ENCODE results near the gene PDE10A.

- no peak for TF ChIP-seq CTCF (IDR thresholded peaks at IDR 0.05; ENCODE audit: insufficient read depth, low read length, poor library complexity, severe bottlenecking)
- no peak for TF ChIP-seq EZH2phosphoT487 (conservative IDR thresholded peaks at IDR 0.05; ENCODE audit: low read length)
Observed at GRCh38 chr6:165636402-165637048, 26.5 kb downstream of the PDE10A start.
